HCT116 (cell line): ENCODE data around the gene SRGAP3. TPM values are rescaled to one million over a fixed set of nuclear protein-coding genes. Genes with fewer than 3 reads are reported as not detected.

Source experiments
- ATAC-seq: fragments of 200-7000 bp; cut with Tn5 transposase; 2 replicates; pipeline ENCODE4 v1.9.1; 2020; ENCODE audit warnings: mild to moderate bottlenecking, moderate library complexity
- BruUV-seq: library from RNA; stranded (reverse); fragments of 400-500 nt; replicated peaks from 2 replicates; lab custom pipeline; 2021; lab: Mats Ljungman, UMichigan
- CTCF ChIA-PET: fragments of 300-600 bp; sonication (Branson Sonifier 250); formaldehyde crosslinking; loops from one replicate; lab custom pipeline; 2021; ENCODE audit warnings: antibody characterized with exemption; lab: Charles Lee
- POLR2A ChIA-PET: fragments of 300-600, 350-600 bp; sonication (Branson Sonifier 250); formaldehyde crosslinking; loops from one replicate; lab custom pipeline; 2021; ENCODE audit warnings: antibody characterized with exemption; lab: Charles Lee
- RAD21 ChIA-PET, 2 experiments: fragments of 300-600 bp; sonication (Branson Sonifier 250); formaldehyde crosslinking; loops; one replicate each; lab custom pipeline; 2023; ENCODE audit warnings: low total read pairs in 2 of 2; ENCODE audit not compliant: uncharacterized antibody in 2 of 2, unreplicated experiment in 2 of 2, low non-redundant PET in 1 of 2; lab: Charles Lee
- DNase-seq: peaks from one replicate; pipeline ENCODE4 v3.0.0-alpha.2; 2010; ENCODE audit warnings: low read depth, low spot score
- H2AFZ ChIP-seq: fragments of 200-600 bp; shearing (Covaris generic), sonication (generic); 2 replicates; pipeline ENCODE4 v1.6.1; 2017; ENCODE audit warnings: low read depth, mixed run types, mixed read lengths, antibody characterized with exemption, low read length; ENCODE audit not compliant: poor library complexity, severe bottlenecking
- H3K27ac ChIP-seq: 2 replicates; pipeline ENCODE4 v1.5.1; 2012; ENCODE audit warnings: low read depth, low read length
- H3K27me3 ChIP-seq: fragments of 200-600 bp; sonication (generic); 2 replicates; pipeline ENCODE4 v1.6.1; 2016; ENCODE audit warnings: mixed run types, low read length, mixed read lengths; ENCODE audit not compliant: insufficient read depth
- H3K36me3 ChIP-seq, 2 experiments: fragments of 200-500 bp in 1 of 2; fragments of 200-600 bp in 1 of 2; sonication (Bioruptor generic) in 1 of 2; sonication (generic) in 1 of 2; 2 replicates each; pipeline versions ENCODE4 v1.5.1 to v1.6.1; 2014 to 2016; ENCODE audit warnings: low read length in 2 of 2, inconsistent platforms in 1 of 2, mixed read lengths in 1 of 2, mixed run types in 1 of 2; ENCODE audit not compliant: insufficient read depth in 2 of 2, control insufficient read depth in 1 of 2
- H3K4me1 ChIP-seq, 2 experiments: fragments of 200-600 bp in 1 of 2; sonication (generic) in 1 of 2; 2 replicates each; pipeline versions ENCODE4 v1.5.1 to v1.6.1; 2012 to 2017; ENCODE audit warnings: low read length in 2 of 2, inconsistent platforms in 1 of 2, mild to moderate bottlenecking in 1 of 2, mixed read lengths in 1 of 2, mixed run types in 1 of 2, moderate library complexity in 1 of 2; ENCODE audit not compliant: insufficient read depth in 2 of 2, control insufficient read depth in 1 of 2
- H3K4me2 ChIP-seq: fragments of 200-600 bp; sonication (generic); 2 replicates; pipeline ENCODE4 v1.6.1; 2017; ENCODE audit warnings: mixed run types, low read length, mixed read lengths
- H3K4me3 ChIP-seq, 2 experiments: fragments of 200-600 bp in 1 of 2; sonication (generic) in 1 of 2; replicated peaks in 1 of 2; 2 replicates each; pipeline ENCODE4 v1.5.1; 2011 to 2016; ENCODE audit warnings: low read length in 2 of 2, control low read depth in 1 of 2, low read depth in 1 of 2, mild to moderate bottlenecking in 1 of 2, mixed read lengths in 1 of 2, mixed run types in 1 of 2
- H3K79me2 ChIP-seq: fragments of 200-600 bp; sonication (generic); 2 replicates; pipeline ENCODE4 v1.6.1; 2017; ENCODE audit warnings: mild to moderate bottlenecking, mixed run types, low read length, moderate library complexity, mixed read lengths; ENCODE audit not compliant: insufficient read depth
- H3K9ac ChIP-seq: fragments of 200-600 bp; sonication (generic); 2 replicates; pipeline ENCODE4 v1.6.1; 2016; ENCODE audit warnings: low read length, mixed read lengths
- H3K9me2 ChIP-seq: fragments of 200-600 bp; sonication (generic), shearing (Covaris generic); 2 replicates; pipeline ENCODE4 v1.6.1; 2017; ENCODE audit warnings: mixed run types, mild to moderate bottlenecking, moderate library complexity; ENCODE audit not compliant: insufficient read depth
- H3K9me3 ChIP-seq, 2 experiments: fragments of 200-500 bp in 1 of 2; fragments of 200-600 bp in 1 of 2; sonication (Bioruptor generic) in 1 of 2; sonication (generic) in 1 of 2; 2 replicates each; pipeline ENCODE4 v1.6.1; 2014 to 2017; ENCODE audit warnings: low read length in 2 of 2, mixed read lengths in 2 of 2, inconsistent platforms in 1 of 2, low read depth in 1 of 2, mild to moderate bottlenecking in 1 of 2, mixed run types in 1 of 2, moderate library complexity in 1 of 2; ENCODE audit not compliant: control insufficient read depth in 1 of 2, insufficient read depth in 1 of 2
- H4K20me1 ChIP-seq: fragments of 200-600 bp; sonication (generic), shearing (Covaris generic); 2 replicates; pipeline ENCODE4 v1.6.1; 2017; ENCODE audit warnings: mixed run types, mild to moderate bottlenecking, moderate library complexity; ENCODE audit not compliant: insufficient read depth
- CBX3 ChIP-seq: IDR thresholded peaks from 2 replicates; pipeline ENCODE4 v1.6.1; 2012; ENCODE audit warnings: low read depth
- EZH2 ChIP-seq: fragments of 200-600 bp; sonication (generic); IDR thresholded peaks from 2 replicates; pipeline ENCODE4 v1.6.1; 2017; ENCODE audit warnings: antibody characterized with exemption, mixed run types
- FOSL1 ChIP-seq: IDR thresholded peaks from 2 replicates; pipeline ENCODE4 v1.6.1; 2012; ENCODE audit warnings: low read depth
- JUND ChIP-seq: IDR thresholded peaks from 2 replicates; pipeline ENCODE4 v1.6.1; 2012
- POLR2AphosphoS5 ChIP-seq: IDR thresholded peaks from 2 replicates; pipeline ENCODE4 v1.6.1; 2011; ENCODE audit warnings: mild to moderate bottlenecking, low read depth, low read length, moderate library complexity
- RAD21 ChIP-seq: IDR thresholded peaks from 2 replicates; pipeline ENCODE4 v1.6.1; 2012; ENCODE audit warnings: low read depth, mild to moderate bottlenecking
- SIN3A ChIP-seq: IDR thresholded peaks from 2 replicates; pipeline ENCODE4 v1.6.1; 2012; ENCODE audit warnings: low read depth
- SP1 ChIP-seq: IDR thresholded peaks from 2 replicates; pipeline ENCODE4 v1.6.1; 2012; ENCODE audit warnings: low read depth
- TCF7L2 ChIP-seq: IDR thresholded peaks from 2 replicates; pipeline ENCODE4 v1.7.0; 2011; ENCODE audit warnings: borderline replicate concordance, inconsistent platforms; ENCODE audit not compliant: insufficient read depth, insufficient read length; ENCODE audit errors: extremely low read depth
- YY1 ChIP-seq: IDR thresholded peaks from 2 replicates; pipeline ENCODE4 v1.6.1; 2011; ENCODE audit warnings: low read length, low read depth, moderate library complexity, mild to moderate bottlenecking; ENCODE audit not compliant: insufficient replicate concordance; ENCODE audit errors: extremely low read depth
- intact Hi-C: fragments of 100-400 bp; cut with micrococcal nuclease; formaldehyde crosslinking; loops from 2 replicates; pipeline ENCODE4 v1.10.0; 2022
- total RNA-seq: library from RNA; stranded (reverse); gene quantifications from one replicate; pipeline ENCODE4 v1.2.1, GENCODE V29; 2021; ENCODE audit not compliant: unreplicated experiment

SRGAP3 gene
- total RNA-seq, 1 experiment from 2014 or later = 8.3 TPM

GRCh38 chr3:8964436-8965370, 284.7 kb downstream of the SRGAP3 start:
- Histone ChIP-seq H2AFZ (peak overlapping the region; percentile 64), H3K27me3 (no peaks in the 10 kb centered on the region; the same call in 1 of the 2 replicates), H3K36me3 (no peaks in the 10 kb centered on the region), H4K20me1 (no peaks in the 10 kb centered on the region), H3K27ac (peak overlapping the region; percentile 28; the same call in 1 of the 2 replicates), H3K9me2 (no peaks in the 10 kb centered on the region), H3K79me2 (peaks cover 36% of the 10 kb centered on the region), H3K9ac (peak overlapping the region; percentile 30), H3K4me1 (peaks cover 14 to 33% of the 10 kb centered on the region in 2 experiments; a peak in 3 of 4 replicates), H3K4me3 (peak overlapping the region in 1 of 2 experiments; percentile 92; a peak in 2 of 4 replicates), H3K9me3 (no peaks in the 10 kb centered on the region), H3K4me2 (peak overlapping the region; percentile 93)
- RAD21 ChIA-PET = no interaction called here
- CTCF ChIA-PET = interaction anchor here (0.9 to 1.7 kb wide), 4 partner anchors 23 to 337 kb away, joined by 3 to 5 read pairs (median 3); partner anchors contain the start of gene OXTR
- intact Hi-C loops = no loop called here
- DNase-seq (peak; percentile 75), ATAC-seq (peak; percentile 51)
- POLR2A ChIA-PET = no interaction called here
- TF ChIP-seq CBX3 = peak; percentile 20; the same call in 1 of the 2 replicates
- TF ChIP-seq JUND = peak; percentile 81
- TF ChIP-seq SP1 = peak; percentile 73
- TF ChIP-seq FOSL1 = peak; percentile 61
- no peak for TF ChIP-seq SIN3A
- TF ChIP-seq POLR2AphosphoS5 = peak; percentile 55
- peak; percentile 31 for TF ChIP-seq YY1
- no peak for TF ChIP-seq EZH2
- peak; percentile 16 for TF ChIP-seq TCF7L2
- TF ChIP-seq RAD21 = 0 out of 2 replicates have a peak, but pooled peaks have one; percentile 2
- no TSS peak for BruUV-seq
